ENCODE data around the gene NMT1. TPM values are rescaled to one million over a fixed set of nuclear protein-coding genes. Genes with fewer than 3 reads are reported as not detected.

Gene NMT1
- total and polyA plus RNA-seq, 4 donors: 37.7 to 120 (median 48.9) TPM

DNA sequence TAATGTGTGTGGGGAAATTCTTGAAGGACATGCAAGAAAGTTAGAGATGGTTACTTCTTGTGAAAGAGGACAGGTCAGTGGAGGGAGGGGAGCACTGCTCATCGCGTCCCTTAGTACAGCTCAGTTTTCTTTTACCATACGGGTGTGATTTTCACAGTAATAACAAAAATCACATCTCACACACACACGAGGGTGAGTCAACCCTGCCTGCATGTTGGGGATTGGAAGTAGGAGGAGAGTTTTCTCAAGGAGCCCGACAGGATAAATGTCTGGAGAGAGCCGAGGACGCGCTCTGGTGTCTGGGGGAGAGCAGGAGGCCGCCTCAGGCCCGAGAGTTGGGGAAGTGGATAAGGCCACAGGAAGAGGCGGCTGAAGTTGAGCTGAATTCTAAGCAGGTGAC lies 54.8 kb downstream of the NMT1 start:
- Histone ChIP-seq H3K27me3 (ENCODE audit: control insufficient read depth in 3 of 3, insufficient read depth in 3 of 3, low read length in 2 of 3) (no peaks in the 10 kb centered on the region), H3K9me3 (ENCODE audit: control insufficient read depth in 4 of 4, insufficient read depth in 3 of 4, low read length in 3 of 4) (no peaks in the 10 kb centered on the region), H3K4me3 (no peak overlapping the region), H3K27ac (ENCODE audit: low read depth in 1 of 2, low read length in 1 of 2) (no peak overlapping the region), H3K9ac (ENCODE audit: insufficient read depth in 1 of 2, low read length in 2 of 2) (no peak overlapping the region), H3K36me3 (ENCODE audit: control insufficient read depth in 4 of 4, insufficient read depth in 4 of 4, low read length in 4 of 4) (peaks cover 0 to 18% (median 1%) of the 10 kb centered on the region in 4 donors), H3K4me1 (ENCODE audit: control insufficient read depth in 5 of 5, insufficient read depth in 5 of 5, low read length in 5 of 5) (no peaks in the 10 kb centered on the region)
- TF ChIP-seq, protein P1, sequence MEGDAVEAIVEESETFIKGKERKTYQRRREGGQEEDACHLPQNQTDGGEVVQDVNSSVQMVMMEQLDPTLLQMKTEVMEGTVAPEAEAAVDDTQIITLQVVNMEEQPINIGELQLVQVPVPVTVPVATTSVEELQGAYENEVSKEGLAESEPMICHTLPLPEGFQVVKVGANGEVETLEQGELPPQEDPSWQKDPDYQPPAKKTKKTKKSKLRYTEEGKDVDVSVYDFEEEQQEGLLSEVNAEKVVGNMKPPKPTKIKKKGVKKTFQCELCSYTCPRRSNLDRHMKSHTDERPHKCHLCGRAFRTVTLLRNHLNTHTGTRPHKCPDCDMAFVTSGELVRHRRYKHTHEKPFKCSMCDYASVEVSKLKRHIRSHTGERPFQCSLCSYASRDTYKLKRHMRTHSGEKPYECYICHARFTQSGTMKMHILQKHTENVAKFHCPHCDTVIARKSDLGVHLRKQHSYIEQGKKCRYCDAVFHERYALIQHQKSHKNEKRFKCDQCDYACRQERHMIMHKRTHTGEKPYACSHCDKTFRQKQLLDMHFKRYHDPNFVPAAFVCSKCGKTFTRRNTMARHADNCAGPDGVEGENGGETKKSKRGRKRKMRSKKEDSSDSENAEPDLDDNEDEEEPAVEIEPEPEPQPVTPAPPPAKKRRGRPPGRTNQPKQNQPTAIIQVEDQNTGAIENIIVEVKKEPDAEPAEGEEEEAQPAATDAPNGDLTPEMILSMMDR (IDR thresholded peaks at IDR 0.05; ENCODE audit: control extremely low read depth, extremely low read depth): no peak
- ATAC-seq (ENCODE audit: insufficient read depth, low FRiP score) (no peak), DNase-seq (no peak)
- WGBS, 2 donors: 72 to 75% methylated on average over 11 of the region's 11 CpGs

DNA sequence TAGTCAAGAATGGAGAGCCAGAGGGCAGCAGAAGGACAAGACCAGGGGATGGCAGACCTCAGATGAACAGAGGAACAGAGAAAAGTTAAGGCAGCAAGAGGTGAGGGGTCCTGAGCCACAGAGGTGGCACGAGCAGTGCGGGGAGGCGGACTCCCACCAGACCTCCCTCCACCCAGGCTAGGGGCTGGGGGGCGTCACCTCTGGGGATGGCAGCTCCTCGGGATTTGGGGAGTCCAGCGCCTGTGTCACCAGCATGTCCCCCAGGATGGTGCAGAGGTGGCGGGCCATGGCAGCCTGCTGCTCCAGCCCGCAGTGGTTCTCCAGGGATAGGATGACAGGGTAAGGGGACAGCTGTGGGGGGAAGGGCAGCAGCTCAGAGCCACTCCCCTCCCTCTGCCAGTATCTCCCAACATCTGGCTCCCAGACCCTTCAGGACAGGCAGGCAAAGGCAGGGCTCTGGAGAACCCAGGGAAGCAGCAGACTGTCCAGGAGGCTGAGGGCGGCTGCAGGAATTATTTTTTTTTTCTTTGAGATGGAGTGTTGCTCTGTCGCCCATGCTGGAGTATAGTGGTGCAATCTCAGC lies 55.4 kb downstream of the NMT1 start:
- H3K27ac ChIP-seq (ENCODE audit: low read depth in 1 of 2, low read length in 1 of 2): no peak overlapping the region
- H3K9ac ChIP-seq (ENCODE audit: insufficient read depth in 1 of 2, low read length in 2 of 2): no peak overlapping the region
- H3K4me3 ChIP-seq: no peak overlapping the region
- ATAC-seq (ENCODE audit: insufficient read depth, low FRiP score) (no peak), DNase-seq (no peak)
- no peaks in the 10 kb centered on the region for H3K9me3 ChIP-seq (ENCODE audit: control insufficient read depth in 4 of 4, insufficient read depth in 3 of 4, low read length in 3 of 4)
- TF ChIP-seq, protein P1 (IDR thresholded peaks at IDR 0.05; ENCODE audit: control extremely low read depth, extremely low read depth): no peak
- peaks cover 0 to 19% (median 1%) of the 10 kb centered on the region in 4 donors for H3K36me3 ChIP-seq (ENCODE audit: control insufficient read depth in 4 of 4, insufficient read depth in 4 of 4, low read length in 4 of 4)
- H3K27me3 ChIP-seq (ENCODE audit: control insufficient read depth in 3 of 3, insufficient read depth in 3 of 3, low read length in 2 of 3): no peaks in the 10 kb centered on the region
- H3K4me1 ChIP-seq (ENCODE audit: control insufficient read depth in 5 of 5, insufficient read depth in 5 of 5, low read length in 5 of 5): no peaks in the 10 kb centered on the region
- WGBS, 2 donors: 92 to 93% methylated on average over 10 of the region's 10 CpGs

DNA sequence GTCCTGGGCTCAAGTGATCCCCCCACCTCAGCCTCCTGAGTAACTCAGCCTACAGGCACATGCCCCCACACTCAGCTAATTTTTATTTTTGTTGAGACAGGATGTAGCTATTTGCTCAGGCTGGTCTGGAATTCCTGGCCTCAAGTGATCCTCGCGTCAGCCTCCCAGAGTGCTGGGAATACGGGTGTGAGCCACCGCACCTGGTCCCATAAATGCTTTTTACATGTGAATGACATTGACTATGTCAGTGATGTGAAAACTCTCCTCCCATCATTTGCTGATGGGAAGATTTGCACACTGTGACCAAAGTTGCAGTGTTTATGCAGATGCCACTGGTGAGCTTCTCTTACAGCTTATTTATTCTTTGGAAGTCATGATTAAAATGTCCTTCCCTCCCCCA lies 56.2 kb downstream of the NMT1 start:
- WGBS, 2 donors: 94 to 97% methylated on average over 4 of the region's 4 CpGs
- H3K9me3 ChIP-seq (ENCODE audit: control insufficient read depth in 4 of 4, insufficient read depth in 3 of 4, low read length in 3 of 4): no peaks in the 10 kb centered on the region
- no peaks in the 10 kb centered on the region for H3K4me1 ChIP-seq (ENCODE audit: control insufficient read depth in 5 of 5, insufficient read depth in 5 of 5, low read length in 5 of 5)
- no peak overlapping the region for H3K4me3 ChIP-seq
- H3K36me3 ChIP-seq (ENCODE audit: control insufficient read depth in 4 of 4, insufficient read depth in 4 of 4, low read length in 4 of 4): peaks cover 0 to 19% (median 1%) of the 10 kb centered on the region in 4 donors
- H3K27me3 ChIP-seq (ENCODE audit: control insufficient read depth in 3 of 3, insufficient read depth in 3 of 3, low read length in 2 of 3): no peaks in the 10 kb centered on the region
- H3K9ac ChIP-seq (ENCODE audit: insufficient read depth in 1 of 2, low read length in 2 of 2): no peak overlapping the region
- ATAC-seq (ENCODE audit: insufficient read depth, low FRiP score) (no peak), DNase-seq (no peak)
- no peak overlapping the region for H3K27ac ChIP-seq (ENCODE audit: low read depth in 1 of 2, low read length in 1 of 2)
- TF ChIP-seq, protein P1 (IDR thresholded peaks at IDR 0.05; ENCODE audit: control extremely low read depth, extremely low read depth): no peak

All from lung (tissue), 12 donors.